ENCODE data around the gene MBOAT2. TPM values are rescaled to one million over a fixed set of nuclear protein-coding genes. Genes with fewer than 3 reads are reported as not detected.

The MBOAT2 gene
- total RNA-seq, 1 experiment from 2014 or later, result 34.8 TPM

- CTCF ChIA-PET, result no interaction called here
Measured at GRCh38 chr2:8956774-8957173, 46.7 kb downstream of the MBOAT2 start.

DNA sequence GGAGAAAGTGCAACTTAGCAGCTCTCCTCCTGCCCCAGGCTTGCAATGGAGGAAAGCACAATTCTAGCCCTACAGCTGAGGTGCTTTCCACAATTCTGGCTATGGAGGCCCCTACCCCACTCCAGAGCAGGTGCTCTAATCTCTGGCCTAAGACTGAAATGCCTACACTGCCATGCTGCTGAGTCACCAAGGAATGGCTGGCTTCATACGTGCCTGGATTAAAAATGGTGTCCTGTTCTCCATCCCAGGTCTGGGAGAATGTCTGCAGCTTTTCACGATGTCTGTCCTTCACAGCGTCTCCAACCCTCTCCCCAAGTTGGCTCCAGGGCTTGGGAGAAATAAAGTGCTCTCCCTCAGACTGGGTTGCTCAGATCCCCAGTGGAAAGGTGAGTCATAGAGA is 48.5 kb downstream of the MBOAT2 start:
- no TSS peak for BruUV-seq (replicated peaks)
- no peak for DNase-seq (ENCODE audit: low read depth, low spot score)
- H3K9me3 ChIP-seq (ENCODE audit: control insufficient read depth, insufficient read depth, low read depth, low read length), result peaks cover 18% of the 10 kb centered on the region; the same call in 1 of the 2 replicates

More at GRCh38 chr2:8956774-8957173, 46.7 kb downstream of the MBOAT2 start:
- DNase-seq (ENCODE audit: low read depth, low spot score) (no peak), ATAC-seq (no peak)
- intact Hi-C loops (cut with micrococcal nuclease; ENCODE audit: unreplicated experiment) (no loop called here), in situ Hi-C loops (cut with HindIII; ENCODE audit: low pct_unique_long_range_greater_than_20kb, low sequenced_read_pairs) (no loop called here)
- peaks cover 18% of the 10 kb centered on the region; the same call in 1 of the 2 replicates for H3K9me3 ChIP-seq (ENCODE audit: control insufficient read depth, insufficient read depth, low read depth, low read length)
- H3K27ac ChIP-seq (ENCODE audit: low read length), result no peak overlapping the region
- BruUV-seq (replicated peaks), result no TSS peak
- H3K4me3 ChIP-seq (ENCODE audit: low read depth in 2 of 2, low read length in 2 of 2), result no peak overlapping the region
- POLR2A ChIA-PET, result no interaction called here
- TF ChIP-seq, protein P1, sequence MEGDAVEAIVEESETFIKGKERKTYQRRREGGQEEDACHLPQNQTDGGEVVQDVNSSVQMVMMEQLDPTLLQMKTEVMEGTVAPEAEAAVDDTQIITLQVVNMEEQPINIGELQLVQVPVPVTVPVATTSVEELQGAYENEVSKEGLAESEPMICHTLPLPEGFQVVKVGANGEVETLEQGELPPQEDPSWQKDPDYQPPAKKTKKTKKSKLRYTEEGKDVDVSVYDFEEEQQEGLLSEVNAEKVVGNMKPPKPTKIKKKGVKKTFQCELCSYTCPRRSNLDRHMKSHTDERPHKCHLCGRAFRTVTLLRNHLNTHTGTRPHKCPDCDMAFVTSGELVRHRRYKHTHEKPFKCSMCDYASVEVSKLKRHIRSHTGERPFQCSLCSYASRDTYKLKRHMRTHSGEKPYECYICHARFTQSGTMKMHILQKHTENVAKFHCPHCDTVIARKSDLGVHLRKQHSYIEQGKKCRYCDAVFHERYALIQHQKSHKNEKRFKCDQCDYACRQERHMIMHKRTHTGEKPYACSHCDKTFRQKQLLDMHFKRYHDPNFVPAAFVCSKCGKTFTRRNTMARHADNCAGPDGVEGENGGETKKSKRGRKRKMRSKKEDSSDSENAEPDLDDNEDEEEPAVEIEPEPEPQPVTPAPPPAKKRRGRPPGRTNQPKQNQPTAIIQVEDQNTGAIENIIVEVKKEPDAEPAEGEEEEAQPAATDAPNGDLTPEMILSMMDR (IDR thresholded peaks at IDR 0.05), result no peak; the same call in 1 of the 2 replicates
- no peak for TF ChIP-seq SIN3A (IDR thresholded peaks at IDR 0.05; ENCODE audit: borderline replicate concordance, insufficient read depth, low read depth, low read length)
- no peak for TF ChIP-seq REST (IDR thresholded peaks at IDR 0.05; ENCODE audit: insufficient read depth in 1 of 2, low read depth in 2 of 2, low read length in 1 of 2)
- TF ChIP-seq TCF7L2 (IDR thresholded peaks at IDR 0.05; ENCODE audit: low read depth, low read length), result no peak
- TF ChIP-seq POLR2AphosphoS5 (IDR thresholded peaks at IDR 0.05; ENCODE audit: low read depth, low read length), result no peak
- H3K27me3 ChIP-seq (ENCODE audit: control insufficient read depth, insufficient read depth, low read length), result no peaks in the 10 kb centered on the region
- H3K4me1 ChIP-seq (ENCODE audit: control insufficient read depth, insufficient read depth, low read length), result no peaks in the 10 kb centered on the region
- H3K36me3 ChIP-seq (ENCODE audit: control insufficient read depth, insufficient read depth, low read length), result no peaks in the 10 kb centered on the region

More for the DNA sequence above, 48.5 kb downstream of the MBOAT2 start:
- ChIA-PET POLR2A (interaction anchor here (0.7 kb wide), 1 partner anchor 49 kb away, joined by 3 read pairs; no protein-coding TSS in a partner anchor), CTCF (no interaction called here)
- no peaks in the 10 kb centered on the region for H3K36me3 ChIP-seq (ENCODE audit: control insufficient read depth, insufficient read depth, low read length)
- TF ChIP-seq REST (IDR thresholded peaks at IDR 0.05; ENCODE audit: insufficient read depth in 1 of 2, low read depth in 2 of 2, low read length in 1 of 2) (no peak), POLR2AphosphoS5 (IDR thresholded peaks at IDR 0.05; ENCODE audit: low read depth, low read length) (no peak), SIN3A (IDR thresholded peaks at IDR 0.05; ENCODE audit: borderline replicate concordance, insufficient read depth, low read depth, low read length) (no peak), TCF7L2 (IDR thresholded peaks at IDR 0.05; ENCODE audit: low read depth, low read length) (no peak)
- TF ChIP-seq, protein P1 (IDR thresholded peaks at IDR 0.05), result no peak
- no peaks in the 10 kb centered on the region for H3K27me3 ChIP-seq (ENCODE audit: control insufficient read depth, insufficient read depth, low read length)
- no peak overlapping the region for H3K27ac ChIP-seq (ENCODE audit: low read length)
- no peak overlapping the region for H3K4me3 ChIP-seq (ENCODE audit: low read depth in 2 of 2, low read length in 2 of 2)
- intact Hi-C loops (cut with micrococcal nuclease; ENCODE audit: unreplicated experiment) (no loop called here), in situ Hi-C loops (cut with HindIII; ENCODE audit: low pct_unique_long_range_greater_than_20kb, low sequenced_read_pairs) (no loop called here)
- no peaks in the 10 kb centered on the region for H3K4me1 ChIP-seq (ENCODE audit: control insufficient read depth, insufficient read depth, low read length)
- no peak for ATAC-seq

All from Panc1 (cell line).